WTC11 (cell line): Measurements from ENCODE around the gene GPC6.

Source experiments
- CBFB ChIP-seq: sonication (generic); formaldehyde crosslinking; IDR thresholded peaks from 2 replicates; pipeline ENCODE4 v1.8.1; 2022; ENCODE audit warnings: mild to moderate bottlenecking, low read depth, missing genetic modification reagents
- CTCF ChIP-seq: fragments of 200-600 bp; IDR thresholded peaks from 2 replicates; pipeline ENCODE4 v1.8.0; 2022; ENCODE audit warnings: antibody characterized with exemption
- ELF4 ChIP-seq: sonication (generic); formaldehyde crosslinking; IDR thresholded peaks from 2 replicates; pipeline ENCODE4 v1.8.1; 2022; ENCODE audit warnings: low read depth, mild to moderate bottlenecking, moderate library complexity, missing genetic modification reagents
- ESRRA ChIP-seq: sonication (generic); formaldehyde crosslinking; IDR thresholded peaks from 2 replicates; pipeline ENCODE4 v1.8.1; 2022; ENCODE audit warnings: mild to moderate bottlenecking, missing genetic modification reagents, borderline replicate concordance
- IRF2 ChIP-seq: sonication (generic); formaldehyde crosslinking; IDR thresholded peaks from 2 replicates; pipeline ENCODE4 v1.8.0; 2022; ENCODE audit warnings: low read depth, missing genetic modification reagents, borderline replicate concordance
- JUN ChIP-seq: sonication (generic); formaldehyde crosslinking; IDR thresholded peaks from 2 replicates; pipeline ENCODE4 v1.8.0; 2023; ENCODE audit warnings: mild to moderate bottlenecking, missing genetic modification reagents
- NR2C2 ChIP-seq: sonication (generic); formaldehyde crosslinking; IDR thresholded peaks from 2 replicates; pipeline ENCODE4 v1.8.0; 2022; ENCODE audit warnings: mild to moderate bottlenecking, missing genetic modification reagents
- SMAD4 ChIP-seq: sonication (generic); formaldehyde crosslinking; IDR thresholded peaks from 2 replicates; pipeline ENCODE4 v1.8.0; 2022; ENCODE audit warnings: mild to moderate bottlenecking, missing genetic modification reagents
- SP1 ChIP-seq: sonication (generic); formaldehyde crosslinking; conservative IDR thresholded peaks from 2 replicates; pipeline ENCODE4 v1.8.1; 2022; ENCODE audit warnings: missing genetic modification reagents
- TEAD4 ChIP-seq: sonication (generic); formaldehyde crosslinking; IDR thresholded peaks from 2 replicates; pipeline ENCODE4 v1.8.0; 2022; ENCODE audit warnings: mild to moderate bottlenecking, missing genetic modification reagents
- TF ChIP-seq, protein P1 (sequence below): sonication (generic); formaldehyde crosslinking; IDR thresholded peaks from 2 replicates; pipeline ENCODE4 v1.8.1; 2023; ENCODE audit warnings: mild to moderate bottlenecking, missing genetic modification reagents
- TF ChIP-seq, protein P2 (sequence below): sonication (generic); formaldehyde crosslinking; IDR thresholded peaks from 2 replicates; pipeline ENCODE4 v1.8.0; 2022; ENCODE audit warnings: missing genetic modification reagents

GRCh38 chr13:93674337-93674755 is 447.7 kb downstream of the GPC6 start:
- no peak for TF ChIP-seq TEAD4 (CRISPR knock-in tag)
- no peak for TF ChIP-seq JUN (CRISPR knock-in tag)
- TF ChIP-seq, protein P1, sequence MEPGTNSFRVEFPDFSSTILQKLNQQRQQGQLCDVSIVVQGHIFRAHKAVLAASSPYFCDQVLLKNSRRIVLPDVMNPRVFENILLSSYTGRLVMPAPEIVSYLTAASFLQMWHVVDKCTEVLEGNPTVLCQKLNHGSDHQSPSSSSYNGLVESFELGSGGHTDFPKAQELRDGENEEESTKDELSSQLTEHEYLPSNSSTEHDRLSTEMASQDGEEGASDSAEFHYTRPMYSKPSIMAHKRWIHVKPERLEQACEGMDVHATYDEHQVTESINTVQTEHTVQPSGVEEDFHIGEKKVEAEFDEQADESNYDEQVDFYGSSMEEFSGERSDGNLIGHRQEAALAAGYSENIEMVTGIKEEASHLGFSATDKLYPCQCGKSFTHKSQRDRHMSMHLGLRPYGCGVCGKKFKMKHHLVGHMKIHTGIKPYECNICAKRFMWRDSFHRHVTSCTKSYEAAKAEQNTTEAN (CRISPR knock-in tag) = no peak
- no peak for TF ChIP-seq IRF2 (CRISPR knock-in tag)
- TF ChIP-seq ELF4 (CRISPR knock-in tag) = no peak
- TF ChIP-seq ESRRA = no peak
- TF ChIP-seq CTCF = no peak
- no peak for TF ChIP-seq NR2C2
- no peak for TF ChIP-seq CBFB
- no peak for TF ChIP-seq SMAD4 (CRISPR knock-in tag)
- TF ChIP-seq, protein P2, sequence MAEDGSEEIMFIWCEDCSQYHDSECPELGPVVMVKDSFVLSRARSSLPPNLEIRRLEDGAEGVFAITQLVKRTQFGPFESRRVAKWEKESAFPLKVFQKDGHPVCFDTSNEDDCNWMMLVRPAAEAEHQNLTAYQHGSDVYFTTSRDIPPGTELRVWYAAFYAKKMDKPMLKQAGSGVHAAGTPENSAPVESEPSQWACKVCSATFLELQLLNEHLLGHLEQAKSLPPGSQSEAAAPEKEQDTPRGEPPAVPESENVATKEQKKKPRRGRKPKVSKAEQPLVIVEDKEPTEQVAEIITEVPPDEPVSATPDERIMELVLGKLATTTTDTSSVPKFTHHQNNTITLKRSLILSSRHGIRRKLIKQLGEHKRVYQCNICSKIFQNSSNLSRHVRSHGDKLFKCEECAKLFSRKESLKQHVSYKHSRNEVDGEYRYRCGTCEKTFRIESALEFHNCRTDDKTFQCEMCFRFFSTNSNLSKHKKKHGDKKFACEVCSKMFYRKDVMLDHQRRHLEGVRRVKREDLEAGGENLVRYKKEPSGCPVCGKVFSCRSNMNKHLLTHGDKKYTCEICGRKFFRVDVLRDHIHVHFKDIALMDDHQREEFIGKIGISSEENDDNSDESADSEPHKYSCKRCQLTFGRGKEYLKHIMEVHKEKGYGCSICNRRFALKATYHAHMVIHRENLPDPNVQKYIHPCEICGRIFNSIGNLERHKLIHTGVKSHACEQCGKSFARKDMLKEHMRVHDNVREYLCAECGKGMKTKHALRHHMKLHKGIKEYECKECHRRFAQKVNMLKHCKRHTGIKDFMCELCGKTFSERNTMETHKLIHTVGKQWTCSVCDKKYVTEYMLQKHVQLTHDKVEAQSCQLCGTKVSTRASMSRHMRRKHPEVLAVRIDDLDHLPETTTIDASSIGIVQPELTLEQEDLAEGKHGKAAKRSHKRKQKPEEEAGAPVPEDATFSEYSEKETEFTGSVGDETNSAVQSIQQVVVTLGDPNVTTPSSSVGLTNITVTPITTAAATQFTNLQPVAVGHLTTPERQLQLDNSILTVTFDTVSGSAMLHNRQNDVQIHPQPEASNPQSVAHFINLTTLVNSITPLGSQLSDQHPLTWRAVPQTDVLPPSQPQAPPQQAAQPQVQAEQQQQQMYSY (CRISPR knock-in tag) = no peak
- no peak for TF ChIP-seq SP1
